Measurements from ENCODE around the gene MRPL16.

MRPL16 gene

GRCh38 chr11:59766542-59767224 lies 43.9 kb downstream of the MRPL16 start:
- Histone ChIP-seq H3K9me3 (ENCODE audit: low read length) (no peaks in the 10 kb centered on the region), H3K4me2 (ENCODE audit: low read length) (no peak overlapping the region), H3K79me2 (ENCODE audit: insufficient read depth, low read length) (no peaks in the 10 kb centered on the region), H2AFZ (ENCODE audit: low read length) (no peak overlapping the region), H4K20me1 (ENCODE audit: insufficient read depth, low read length) (no peaks in the 10 kb centered on the region), H3K36me3 (ENCODE audit: insufficient read depth, low read length) (no peaks in the 10 kb centered on the region), H3K9ac (ENCODE audit: low read length) (no peak overlapping the region), H3K27ac (ENCODE audit: low read depth, low read length, poor library complexity, severe bottlenecking) (no peak overlapping the region), H3F3A (ENCODE audit: insufficient read depth, low read length) (no peaks in the 10 kb centered on the region), H3K9me2 (ENCODE audit: low read depth, low read length) (no peaks in the 10 kb centered on the region), H3K27me3 (ENCODE audit: insufficient read depth, low read length) (no peaks in the 10 kb centered on the region), H3K4me1 (ENCODE audit: insufficient read depth, low read length, severe bottlenecking) (peaks cover under 1% of the 10 kb centered on the region), H3K4me3 (ENCODE audit: low read depth, low read length, poor library complexity, severe bottlenecking) (no peak overlapping the region)
- TF ChIP-seq CTCF (IDR thresholded peaks at IDR 0.05; ENCODE audit: low read length): no peak
- TF ChIP-seq EZH2 (IDR thresholded peaks at IDR 0.05; ENCODE audit: borderline replicate concordance, low read length): no peak

- Histone ChIP-seq H2AFZ (ENCODE audit: low read length) (no peak overlapping the region), H3K27me3 (ENCODE audit: insufficient read depth, low read length) (no peaks in the 10 kb centered on the region), H3K36me3 (ENCODE audit: insufficient read depth, low read length) (no peaks in the 10 kb centered on the region), H3K4me3 (ENCODE audit: low read depth, low read length, poor library complexity, severe bottlenecking) (no peak overlapping the region), H3K9me3 (ENCODE audit: low read length) (no peaks in the 10 kb centered on the region), H3K9me2 (ENCODE audit: low read depth, low read length) (no peaks in the 10 kb centered on the region), H3K79me2 (ENCODE audit: insufficient read depth, low read length) (no peaks in the 10 kb centered on the region), H3K4me1 (ENCODE audit: insufficient read depth, low read length, severe bottlenecking) (no peaks in the 10 kb centered on the region), H3F3A (ENCODE audit: insufficient read depth, low read length) (no peaks in the 10 kb centered on the region), H4K20me1 (ENCODE audit: insufficient read depth, low read length) (no peaks in the 10 kb centered on the region), H3K4me2 (ENCODE audit: low read length) (no peak overlapping the region), H3K9ac (ENCODE audit: low read length) (no peak overlapping the region), H3K27ac (ENCODE audit: low read depth, low read length, poor library complexity, severe bottlenecking) (no peak overlapping the region)
- TF ChIP-seq EZH2 (IDR thresholded peaks at IDR 0.05; ENCODE audit: borderline replicate concordance, low read length) (no peak), CTCF (IDR thresholded peaks at IDR 0.05; ENCODE audit: low read length) (no peak)
Measured at GRCh38 chr11:59765068-59765735, 45.4 kb downstream of the MRPL16 start.

GRCh38 chr11:59761993-59762392 lies 48.6 kb downstream of the MRPL16 start:
- Histone ChIP-seq H3K4me3 (ENCODE audit: low read depth, low read length, poor library complexity, severe bottlenecking) (no peak overlapping the region), H3K27ac (ENCODE audit: low read depth, low read length, poor library complexity, severe bottlenecking) (no peak overlapping the region), H3K4me2 (ENCODE audit: low read length) (no peak overlapping the region), H3F3A (ENCODE audit: insufficient read depth, low read length) (no peaks in the 10 kb centered on the region), H3K79me2 (ENCODE audit: insufficient read depth, low read length) (no peaks in the 10 kb centered on the region), H3K9ac (ENCODE audit: low read length) (no peak overlapping the region), H3K9me2 (ENCODE audit: low read depth, low read length) (no peaks in the 10 kb centered on the region), H2AFZ (ENCODE audit: low read length) (no peak overlapping the region), H3K9me3 (ENCODE audit: low read length) (no peaks in the 10 kb centered on the region), H4K20me1 (ENCODE audit: insufficient read depth, low read length) (no peaks in the 10 kb centered on the region), H3K4me1 (ENCODE audit: insufficient read depth, low read length, severe bottlenecking) (peaks cover 2% of the 10 kb centered on the region), H3K36me3 (ENCODE audit: insufficient read depth, low read length) (no peaks in the 10 kb centered on the region), H3K27me3 (ENCODE audit: insufficient read depth, low read length) (no peaks in the 10 kb centered on the region)
- TF ChIP-seq EZH2 (IDR thresholded peaks at IDR 0.05; ENCODE audit: borderline replicate concordance, low read length) (no peak), CTCF (IDR thresholded peaks at IDR 0.05; ENCODE audit: low read length) (no peak)

All from OCI-LY1 (cell line).